Right atrium auricular region (tissue), 2 donors: Measurements from ENCODE around the gene TSPAN4. TPM values are rescaled to one million over a fixed set of nuclear protein-coding genes. Genes with fewer than 3 reads are reported as not detected.

Source experiments
- DNase-seq: peaks from one replicate; pipeline ENCODE4 v3.0.0-alpha.2; 2019; ENCODE audit warnings: low spot score
- H3K27ac ChIP-seq, 2 donors: fragments of 200-600 bp; sonication (generic); 1 replicate in 1 of 2; 2 replicates in 1 of 2; pipeline ENCODE4 v1.5.1; 2016 to 2019
- H3K27me3 ChIP-seq, 2 donors: fragments of 200-600 bp; sonication (generic); one replicate each; pipeline versions ENCODE4 v1.5.1 to v1.6.0; 2017 to 2019
- H3K36me3 ChIP-seq: fragments of 200-600 bp; sonication (generic); one replicate; pipeline ENCODE4 v1.5.1; 2016
- H3K4me1 ChIP-seq, 2 donors: fragments of 200-600 bp; sonication (generic); one replicate each; pipeline versions ENCODE4 v1.5.1 to v1.6.0; 2017 to 2019
- H3K4me3 ChIP-seq, 2 donors: fragments of 200-600 bp; sonication (generic); 1 replicate in 1 of 2; 2 replicates in 1 of 2; pipeline ENCODE4 v1.5.1; 2017 to 2019; ENCODE audit warnings: mild to moderate bottlenecking in 1 of 2, moderate library complexity in 1 of 2
- H3K9me3 ChIP-seq, 2 donors: fragments of 200-600 bp; sonication (generic); one replicate each; pipeline ENCODE4 v1.5.1; 2019
- CTCF ChIP-seq, 2 donors: fragments of 200-600 bp; sonication (generic); IDR thresholded peaks; one replicate each; pipeline ENCODE4 v1.5.1; 2019; ENCODE audit warnings: antibody characterized with exemption in 2 of 2
- total RNA-seq, 2 donors: library from RNA; depleted of rRNA; stranded (reverse); fragments of >200 nt; gene quantifications; one replicate each; pipeline ENCODE4 v1.1.0, GENCODE V29; 2016

TSPAN4 gene
- total RNA-seq, 2 donors from 2014 or later: 37.2 to 81.0 TPM

- Histone ChIP-seq H3K36me3 (no peaks in the 10 kb centered on the region), H3K9me3 (no peaks in the 10 kb centered on the region), H3K4me3 (peak overlapping the region; percentile 59 to 68), H3K4me1 (peaks cover 0 to 37% of the 10 kb centered on the region in 2 donors), H3K27ac (peak overlapping the region; percentile 69 to 86), H3K27me3 (no peaks in the 10 kb centered on the region)
- TF ChIP-seq CTCF (IDR thresholded peaks at IDR 0.05): no peak
- DNase-seq: peak; percentile 78
Observed at GRCh38 chr11:795634-796564, 46.8 kb upstream of the TSPAN4 start.

GRCh38 chr11:796565-797295, 45.9 kb upstream of the TSPAN4 start:
- no peak for TF ChIP-seq CTCF (IDR thresholded peaks at IDR 0.05)
- peak overlapping the region; percentile 59 to 68 for H3K4me3 ChIP-seq
- H3K36me3 ChIP-seq: no peaks in the 10 kb centered on the region
- peaks cover 0 to 37% of the 10 kb centered on the region in 2 donors for H3K4me1 ChIP-seq
- H3K9me3 ChIP-seq: no peaks in the 10 kb centered on the region
- no peak for DNase-seq
- no peaks in the 10 kb centered on the region for H3K27me3 ChIP-seq
- H3K27ac ChIP-seq: peak overlapping the region; percentile 69 to 86

GRCh38 chr11:797296-798092, 45.2 kb upstream of the TSPAN4 start:
- Histone ChIP-seq H3K27ac (peak overlapping the region; percentile 69 to 86), H3K4me1 (peaks cover 0 to 37% of the 10 kb centered on the region in 2 donors), H3K36me3 (no peaks in the 10 kb centered on the region)

GRCh38 chr11:798093-798713, 44.4 kb upstream of the TSPAN4 start, which contains the start of gene SLC25A22:
Gene SLC25A22 (minus strand): TSS chr11:798281. CDS start chr11:795006, 3,275 bp downstream.
- Histone ChIP-seq H3K4me1 (peaks cover 0 to 37% of the 10 kb centered on the region in 2 donors), H3K27me3 (no peaks in the 10 kb centered on the region), H3K9me3 (no peaks in the 10 kb centered on the region), H3K4me3 (peak within 1 kb of the TSS; percentile 59 to 68), H3K27ac (peak within 1 kb of the TSS; percentile 69 to 86), H3K36me3 (no peaks in the 10 kb centered on the region)
- peak; percentile 83 to 95 for TF ChIP-seq CTCF (IDR thresholded peaks at IDR 0.05)
- no peak for DNase-seq

More at GRCh38 chr11:797296-798092, 45.2 kb upstream of the TSPAN4 start:
- H3K4me3 ChIP-seq: peak overlapping the region; percentile 59 to 68
- no peaks in the 10 kb centered on the region for H3K27me3 ChIP-seq
- peak; percentile 78 for DNase-seq
- no peak for TF ChIP-seq CTCF (IDR thresholded peaks at IDR 0.05)
- no peaks in the 10 kb centered on the region for H3K9me3 ChIP-seq
